ENCODE measurements around the gene MAB21L1.

The MAB21L1 gene

DNA sequence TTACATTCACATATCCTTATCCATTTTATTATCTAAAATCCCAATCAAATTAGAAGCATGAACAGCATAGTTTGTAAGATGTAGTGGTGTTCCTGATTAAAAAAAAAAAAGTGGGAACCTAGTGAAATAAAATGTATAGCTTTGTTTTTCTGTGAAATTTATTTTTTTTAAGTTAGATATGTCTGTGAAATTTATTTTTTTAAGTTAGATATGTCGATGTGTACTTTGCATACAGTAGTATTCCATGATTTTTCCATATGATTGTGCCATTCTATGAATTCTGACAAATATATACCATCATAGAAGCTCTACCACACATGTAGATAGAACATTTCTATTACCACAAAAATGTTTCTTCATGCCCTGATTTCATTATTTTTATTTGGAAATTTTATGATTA, 6.0 kb upstream of the MAB21L1 start:
- no peak for TF ChIP-seq PAX5 (IDR thresholded peaks at IDR 0.05; ENCODE audit: insufficient read depth, low read length, severe bottlenecking)
- no peak for TF ChIP-seq POLR2A (IDR thresholded peaks at IDR 0.05; ENCODE audit: low read depth, low read length)
- no peak for TF ChIP-seq TAF1 (IDR thresholded peaks at IDR 0.05; ENCODE audit: low read depth, low read length)
- TF ChIP-seq SPI1 (IDR thresholded peaks at IDR 0.05; ENCODE audit: low read depth, low read length): no peak
- no peak for TF ChIP-seq POLR2AphosphoS5 (IDR thresholded peaks at IDR 0.05; ENCODE audit: low read depth, low read length)
- TF ChIP-seq POU2F2 (IDR thresholded peaks at IDR 0.05; ENCODE audit: low read depth, low read length): no peak
- DNase-seq (ENCODE audit: insufficient read length, low spot score) (no peak), FAIRE-seq (no peak)

DNA sequence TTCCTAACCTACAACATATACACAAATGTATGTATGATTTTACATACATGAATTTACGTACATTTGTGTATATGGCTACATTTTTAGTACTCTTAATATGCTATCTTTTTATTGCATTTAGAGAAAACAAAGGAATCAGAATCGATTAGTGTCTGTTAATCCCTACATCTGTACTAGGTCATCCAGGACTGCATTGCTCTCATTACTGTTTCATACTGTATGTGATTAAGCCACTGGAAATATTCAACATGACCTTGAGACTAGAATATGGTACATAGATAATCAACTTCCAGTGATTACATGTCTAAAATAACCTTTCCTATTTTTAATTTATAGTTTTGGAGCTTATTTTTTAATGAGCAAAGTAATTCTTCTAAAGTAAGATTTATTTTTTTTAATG, 5.3 kb upstream of the MAB21L1 start:
- DNase-seq (ENCODE audit: insufficient read length, low spot score) (no peak), FAIRE-seq (no peak)
- no peak for TF ChIP-seq PAX5 (IDR thresholded peaks at IDR 0.05; ENCODE audit: insufficient read depth, low read length, severe bottlenecking)
- no peak for TF ChIP-seq POLR2A (IDR thresholded peaks at IDR 0.05; ENCODE audit: low read depth, low read length)
- no peak for TF ChIP-seq TAF1 (IDR thresholded peaks at IDR 0.05; ENCODE audit: low read depth, low read length)
- TF ChIP-seq SPI1 (IDR thresholded peaks at IDR 0.05; ENCODE audit: low read depth, low read length): no peak
- no peak for TF ChIP-seq POLR2AphosphoS5 (IDR thresholded peaks at IDR 0.05; ENCODE audit: low read depth, low read length)
- no peak for TF ChIP-seq POU2F2 (IDR thresholded peaks at IDR 0.05; ENCODE audit: low read depth, low read length)

- TF ChIP-seq POLR2AphosphoS5 (IDR thresholded peaks at IDR 0.05; ENCODE audit: low read depth, low read length) (no peak), PAX5 (IDR thresholded peaks at IDR 0.05; ENCODE audit: insufficient read depth, low read length, severe bottlenecking) (no peak), POU2F2 (IDR thresholded peaks at IDR 0.05; ENCODE audit: low read depth, low read length) (no peak), TAF1 (IDR thresholded peaks at IDR 0.05; ENCODE audit: low read depth, low read length) (no peak), SPI1 (IDR thresholded peaks at IDR 0.05; ENCODE audit: low read depth, low read length) (no peak), POLR2A (IDR thresholded peaks at IDR 0.05; ENCODE audit: low read depth, low read length) (no peak)
- DNase-seq (ENCODE audit: insufficient read length, low spot score) (no peak), FAIRE-seq (no peak)
Observed at GRCh38 chr13:35480346-35480745, 3.9 kb upstream of the MAB21L1 start.

DNA sequence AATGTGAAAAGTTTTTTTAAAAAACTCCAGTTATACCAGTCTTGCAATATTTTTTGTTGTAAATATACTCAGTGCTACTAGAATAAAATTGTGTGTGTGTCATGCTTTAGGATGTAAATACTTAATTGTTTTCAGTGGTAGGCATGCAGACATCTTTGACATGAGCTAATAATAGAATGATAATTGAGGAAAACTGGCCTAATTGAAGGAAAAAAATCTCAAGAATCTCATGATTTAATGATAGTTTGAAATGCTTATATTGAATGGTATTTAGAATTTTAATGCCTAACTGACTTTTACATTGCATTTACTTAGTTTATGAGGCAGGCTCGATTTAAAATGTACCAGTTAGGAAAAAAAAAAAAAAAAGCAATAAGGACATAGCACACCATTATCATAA, 3.2 kb upstream of the MAB21L1 start:
- DNase-seq (ENCODE audit: insufficient read length, low spot score): no peak
- no peak for FAIRE-seq
- TF ChIP-seq SPI1 (IDR thresholded peaks at IDR 0.05; ENCODE audit: low read depth, low read length) (no peak), POLR2A (IDR thresholded peaks at IDR 0.05; ENCODE audit: low read depth, low read length) (no peak), TAF1 (IDR thresholded peaks at IDR 0.05; ENCODE audit: low read depth, low read length) (no peak), PAX5 (IDR thresholded peaks at IDR 0.05; ENCODE audit: insufficient read depth, low read length, severe bottlenecking) (no peak), POU2F2 (IDR thresholded peaks at IDR 0.05; ENCODE audit: low read depth, low read length) (no peak), POLR2AphosphoS5 (IDR thresholded peaks at IDR 0.05; ENCODE audit: low read depth, low read length) (no peak)

GRCh38 chr13:35479038-35479492, 2.6 kb upstream of the MAB21L1 start:
- TF ChIP-seq POLR2AphosphoS5 (IDR thresholded peaks at IDR 0.05; ENCODE audit: low read depth, low read length): no peak
- TF ChIP-seq TAF1 (IDR thresholded peaks at IDR 0.05; ENCODE audit: low read depth, low read length): no peak
- no peak for TF ChIP-seq PAX5 (IDR thresholded peaks at IDR 0.05; ENCODE audit: insufficient read depth, low read length, severe bottlenecking)
- TF ChIP-seq SPI1 (IDR thresholded peaks at IDR 0.05; ENCODE audit: low read depth, low read length): no peak
- TF ChIP-seq POU2F2 (IDR thresholded peaks at IDR 0.05; ENCODE audit: low read depth, low read length): no peak
- no peak for TF ChIP-seq POLR2A (IDR thresholded peaks at IDR 0.05; ENCODE audit: low read depth, low read length)
- FAIRE-seq: no peak
- DNase-seq (ENCODE audit: insufficient read length, low spot score): no peak

- DNase-seq (ENCODE audit: insufficient read length, low spot score) (no peak), FAIRE-seq (no peak)
- no peak for TF ChIP-seq POLR2A (IDR thresholded peaks at IDR 0.05; ENCODE audit: low read depth, low read length)
- no peak for TF ChIP-seq POLR2AphosphoS5 (IDR thresholded peaks at IDR 0.05; ENCODE audit: low read depth, low read length)
- TF ChIP-seq TAF1 (IDR thresholded peaks at IDR 0.05; ENCODE audit: low read depth, low read length): no peak
- no peak for TF ChIP-seq PAX5 (IDR thresholded peaks at IDR 0.05; ENCODE audit: insufficient read depth, low read length, severe bottlenecking)
- no peak for TF ChIP-seq POU2F2 (IDR thresholded peaks at IDR 0.05; ENCODE audit: low read depth, low read length)
- TF ChIP-seq SPI1 (IDR thresholded peaks at IDR 0.05; ENCODE audit: low read depth, low read length): no peak
Observed at GRCh38 chr13:35478271-35479037, 2.0 kb upstream of the MAB21L1 start.

DNA sequence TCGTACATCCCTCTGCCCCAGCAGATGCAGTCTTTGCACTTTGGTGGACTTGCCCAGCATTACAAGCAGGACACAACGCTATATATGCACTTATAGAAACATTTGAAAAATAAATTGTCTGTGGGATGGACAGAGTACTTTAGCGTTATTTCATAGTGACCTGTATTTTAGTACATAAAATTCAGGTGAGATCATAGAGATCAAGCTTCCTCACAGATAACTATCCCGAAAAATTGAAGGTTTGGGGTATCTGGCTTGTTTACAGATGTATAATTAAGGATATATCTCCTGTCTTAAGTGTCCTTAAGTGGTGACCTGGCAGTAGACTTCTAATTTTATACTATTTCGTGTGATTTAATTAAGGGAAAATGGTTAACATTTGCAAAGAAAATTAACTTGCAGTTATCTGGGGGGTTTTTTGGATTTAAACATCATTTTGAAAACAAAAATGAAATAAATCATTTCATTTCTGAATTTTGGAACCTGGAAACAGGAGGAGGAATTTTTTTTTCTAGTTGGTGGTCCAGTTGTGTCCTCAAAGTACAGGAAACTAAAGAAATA, 977 bp upstream of the MAB21L1 start:
- no peak for TF ChIP-seq POLR2AphosphoS5 (IDR thresholded peaks at IDR 0.05; ENCODE audit: low read depth, low read length)
- FAIRE-seq (no peak), DNase-seq (ENCODE audit: insufficient read length, low spot score) (no peak)

- FAIRE-seq (no peak), DNase-seq (ENCODE audit: insufficient read length, low spot score) (no peak)
- TF ChIP-seq SPI1 (IDR thresholded peaks at IDR 0.05; ENCODE audit: low read depth, low read length): no peak
- no peak for TF ChIP-seq TAF1 (IDR thresholded peaks at IDR 0.05; ENCODE audit: low read depth, low read length)
- TF ChIP-seq POLR2AphosphoS5 (IDR thresholded peaks at IDR 0.05; ENCODE audit: low read depth, low read length): no peak
- TF ChIP-seq PAX5 (IDR thresholded peaks at IDR 0.05; ENCODE audit: insufficient read depth, low read length, severe bottlenecking): no peak
- no peak for TF ChIP-seq POU2F2 (IDR thresholded peaks at IDR 0.05; ENCODE audit: low read depth, low read length)
- no peak for TF ChIP-seq POLR2A (IDR thresholded peaks at IDR 0.05; ENCODE audit: low read depth, low read length)
Observed at GRCh38 chr13:35475212-35475959, 1.1 kb downstream of the MAB21L1 start.

- TF ChIP-seq TAF1 (IDR thresholded peaks at IDR 0.05; ENCODE audit: low read depth, low read length) (no peak), POLR2A (IDR thresholded peaks at IDR 0.05; ENCODE audit: low read depth, low read length) (no peak), PAX5 (IDR thresholded peaks at IDR 0.05; ENCODE audit: insufficient read depth, low read length, severe bottlenecking) (no peak), POU2F2 (IDR thresholded peaks at IDR 0.05; ENCODE audit: low read depth, low read length) (no peak), POLR2AphosphoS5 (IDR thresholded peaks at IDR 0.05; ENCODE audit: low read depth, low read length) (no peak), SPI1 (IDR thresholded peaks at IDR 0.05; ENCODE audit: low read depth, low read length) (no peak)
- FAIRE-seq (no peak), DNase-seq (ENCODE audit: insufficient read length, low spot score) (no peak)
Observed at GRCh38 chr13:35474496-35475211, 1.8 kb downstream of the MAB21L1 start.

All from GM12891 (cell line).